Activated T-cell treated with anti-CD3 and anti-CD28 coated beads, Interleukin-2, amount 50 U/mL, for 48 hours (primary cell): ENCODE data around the gene PCCA.

Experiments
- DNase-seq, 2 experiments: peaks; one replicate each; pipeline ENCODE4 v3.0.0-alpha.2; 2020

PCCA gene

GRCh38 chr13:100532836-100533435 lies 444.0 kb downstream of the PCCA start:
- DNase-seq, result peak in 1 of 2 experiments; percentile 1

- no peak for DNase-seq
Observed at GRCh38 chr13:100533588-100534041, 444.7 kb downstream of the PCCA start.

GRCh38 chr13:100534147-100534843 lies 445.4 kb downstream of the PCCA start:
- no peak for DNase-seq

DNA sequence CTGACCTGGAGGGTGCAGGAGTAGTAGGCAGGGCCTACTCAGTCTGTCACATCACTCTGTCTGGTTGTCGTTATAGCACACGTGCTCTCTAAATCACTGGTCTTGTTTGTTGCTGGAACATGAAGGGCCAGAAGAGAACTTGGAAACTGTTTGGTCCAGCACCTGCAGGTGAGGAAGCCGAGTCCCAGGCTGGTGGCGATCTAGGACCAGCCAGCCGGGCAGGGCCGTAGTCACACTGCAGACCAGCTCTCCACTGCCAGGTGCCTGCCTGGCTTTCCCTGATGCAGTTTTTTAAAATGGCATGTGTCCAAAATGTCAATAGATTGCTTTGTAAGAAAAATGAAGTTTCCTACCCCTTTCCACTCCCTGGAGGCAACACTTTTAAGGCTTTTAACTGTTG lies 446.0 kb downstream of the PCCA start:
- no peak for DNase-seq

GRCh38 chr13:100535426-100536135 lies 446.7 kb downstream of the PCCA start:
- DNase-seq, result no peak

GRCh38 chr13:100536643-100537180 lies 447.8 kb downstream of the PCCA start:
- no peak for DNase-seq

- no peak for DNase-seq
Observed at GRCh38 chr13:100537486-100537885, 448.6 kb downstream of the PCCA start.

DNA sequence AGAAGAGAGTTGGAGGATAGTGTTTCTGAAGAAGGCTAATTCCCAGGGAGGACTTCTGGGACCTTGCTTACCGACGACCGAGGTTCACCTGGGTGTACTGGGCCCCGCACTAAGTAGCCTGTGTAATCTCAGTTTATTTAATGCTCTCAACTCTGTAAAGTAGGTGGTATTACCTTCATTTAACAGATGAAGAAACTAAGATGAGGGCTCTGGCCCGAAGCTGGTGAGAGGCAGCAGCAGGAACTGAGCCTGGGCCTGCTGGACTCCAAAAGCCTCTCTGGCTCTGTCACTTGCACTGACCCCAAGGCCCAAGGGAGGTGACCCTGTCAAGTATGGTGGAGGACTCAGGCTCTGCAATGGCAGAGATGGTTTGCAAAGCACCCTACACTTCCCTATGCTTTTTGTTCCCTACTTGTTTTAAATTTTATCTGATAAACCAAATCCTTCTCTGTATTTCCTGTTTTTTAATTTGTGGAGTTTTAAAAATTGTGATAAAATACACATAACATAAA lies 449.1 kb downstream of the PCCA start:
- DNase-seq, result no peak

DNA sequence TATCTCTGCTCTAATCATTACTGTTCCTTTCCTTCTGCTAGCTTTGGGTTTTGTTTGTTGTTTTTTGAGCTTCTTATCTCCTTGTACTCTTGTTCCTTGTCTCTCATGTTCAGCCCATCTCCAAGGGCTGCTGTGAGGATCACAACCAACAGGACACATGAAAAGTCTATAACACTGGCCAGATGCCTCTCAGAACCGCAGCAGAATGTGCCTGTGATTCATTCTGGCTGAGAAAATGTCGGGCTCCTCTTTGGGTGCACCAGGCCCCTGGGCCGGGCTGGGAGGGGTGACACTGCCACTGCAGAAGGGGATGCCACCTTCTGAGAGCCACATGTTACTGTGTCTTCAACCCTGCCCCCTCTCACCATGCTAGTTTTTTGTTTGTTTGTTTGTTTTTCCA lies 451.7 kb downstream of the PCCA start:
- DNase-seq, result no peak

DNA sequence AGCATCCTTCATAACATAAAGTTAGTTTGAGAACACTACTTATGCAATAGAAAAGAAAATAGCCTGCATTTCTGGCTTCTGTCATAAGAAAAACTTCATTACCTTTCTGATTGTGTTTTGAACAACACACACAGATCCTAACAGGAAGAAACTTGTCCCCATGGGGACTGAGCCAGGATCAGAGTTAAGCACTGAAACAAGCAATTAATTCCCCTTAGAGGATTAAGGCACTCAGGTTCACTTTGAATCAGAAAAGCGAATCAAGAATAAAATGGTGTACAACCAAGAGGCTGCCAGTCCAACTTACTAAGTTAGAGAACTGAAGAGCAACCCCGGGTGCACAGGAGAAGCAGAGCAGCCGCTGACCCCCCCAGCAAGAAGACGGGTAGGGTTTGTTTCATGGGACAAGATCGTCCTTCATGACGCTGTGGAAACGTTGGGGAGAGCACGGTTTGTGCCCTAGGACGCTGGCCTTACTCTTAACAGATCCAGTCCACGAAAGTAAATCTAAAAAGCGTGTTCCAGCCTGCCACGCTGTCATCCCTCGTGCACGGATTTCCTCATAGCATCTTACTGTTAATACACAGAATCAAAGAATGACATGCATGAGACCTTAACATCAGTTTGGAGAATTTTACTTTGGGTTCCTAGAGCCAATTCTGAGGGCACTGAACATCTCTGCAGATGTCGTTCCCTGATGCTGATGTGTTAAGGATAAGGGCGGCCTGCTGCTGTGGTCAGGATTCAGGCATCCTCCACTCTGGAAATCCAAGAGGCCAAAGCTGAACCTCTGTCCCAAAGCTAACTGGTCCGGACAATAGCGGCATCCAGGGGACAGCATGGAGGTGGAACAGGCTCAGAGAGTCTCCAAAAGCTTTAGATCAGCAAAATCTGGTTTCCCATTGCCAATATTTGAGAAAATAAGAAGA lies 453.3 kb downstream of the PCCA start:
- no peak for DNase-seq

- no peak for DNase-seq
Observed at GRCh38 chr13:100542826-100543156, 453.9 kb downstream of the PCCA start.

DNA sequence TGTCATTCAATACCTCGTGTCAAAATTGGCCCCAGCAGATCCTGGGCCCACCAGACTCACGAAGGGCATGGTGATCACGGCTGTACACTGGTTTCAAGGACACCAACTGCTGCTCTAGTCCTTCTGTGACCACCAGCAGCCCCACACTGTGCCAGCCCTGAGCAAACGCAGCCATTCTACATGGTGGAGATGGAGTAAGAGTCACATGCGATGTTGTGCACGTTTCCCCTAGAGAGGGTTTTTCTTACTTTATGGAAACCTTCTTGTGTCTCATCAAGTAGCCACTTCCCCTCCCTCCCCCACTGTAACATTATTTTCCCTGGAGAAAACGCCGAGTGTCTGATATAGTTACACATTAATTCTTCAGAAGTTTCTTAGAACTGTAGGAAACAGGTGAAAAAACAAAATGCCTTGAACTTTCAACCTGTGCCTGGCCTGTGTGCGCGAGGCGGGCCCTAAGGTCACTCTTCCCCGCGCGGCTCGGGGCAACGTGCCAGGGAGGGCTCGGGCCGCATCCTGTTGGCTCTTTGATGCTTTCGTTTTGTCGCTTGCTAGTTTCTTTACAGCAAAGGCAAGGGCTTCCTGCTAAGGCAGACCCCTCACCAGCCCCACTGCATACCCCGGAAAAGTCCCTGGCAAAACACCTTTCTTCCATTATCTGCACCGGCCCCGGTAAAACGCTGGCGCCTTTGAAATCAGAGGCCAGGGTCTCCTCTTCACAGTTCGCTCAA lies 455.1 kb downstream of the PCCA start:
- DNase-seq, result no peak

- DNase-seq, result no peak
Observed at GRCh38 chr13:100544866-100545683, 456.2 kb downstream of the PCCA start.

DNA sequence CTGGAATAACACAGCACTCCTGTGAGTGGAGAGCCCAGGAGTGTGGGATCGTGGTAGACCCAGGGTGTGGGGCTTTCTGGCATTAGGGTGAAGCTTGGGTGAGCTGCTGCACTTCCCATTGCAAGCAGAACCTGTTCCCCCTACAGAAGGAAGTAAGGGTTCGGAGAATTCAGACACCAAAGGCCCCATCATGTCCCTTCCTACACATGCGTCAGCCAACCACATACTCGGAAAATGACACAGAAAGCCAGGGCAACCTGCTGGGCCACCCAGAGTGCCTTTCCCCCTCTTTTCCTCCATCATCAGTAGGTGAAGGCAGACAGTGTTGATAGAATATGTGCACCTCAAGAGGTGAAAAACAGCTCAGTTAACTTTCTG lies 456.8 kb downstream of the PCCA start:
- DNase-seq, result no peak

GRCh38 chr13:100546713-100547405 lies 458.0 kb downstream of the PCCA start:
- no peak for DNase-seq

DNA sequence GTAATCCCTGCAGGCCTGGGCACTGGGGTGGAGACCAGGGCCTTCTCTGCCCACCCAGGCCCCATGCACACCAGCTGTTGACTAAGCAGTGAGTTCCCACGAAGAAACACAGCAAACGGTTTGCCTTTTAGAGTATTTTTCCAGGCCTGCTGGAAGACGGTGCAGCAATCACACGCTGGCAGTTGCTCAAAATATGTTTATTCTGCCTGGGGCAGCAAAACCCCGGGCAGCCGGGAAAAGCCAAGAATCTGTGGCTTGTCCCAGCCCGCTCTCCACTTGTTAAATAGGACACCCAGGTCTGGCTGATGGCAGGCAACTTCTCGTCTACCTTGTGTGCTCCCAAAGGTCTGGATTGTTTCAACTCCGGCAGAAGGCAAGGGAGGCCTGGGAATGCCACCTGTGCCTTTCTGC lies 458.9 kb downstream of the PCCA start:
- DNase-seq, result no peak

DNA sequence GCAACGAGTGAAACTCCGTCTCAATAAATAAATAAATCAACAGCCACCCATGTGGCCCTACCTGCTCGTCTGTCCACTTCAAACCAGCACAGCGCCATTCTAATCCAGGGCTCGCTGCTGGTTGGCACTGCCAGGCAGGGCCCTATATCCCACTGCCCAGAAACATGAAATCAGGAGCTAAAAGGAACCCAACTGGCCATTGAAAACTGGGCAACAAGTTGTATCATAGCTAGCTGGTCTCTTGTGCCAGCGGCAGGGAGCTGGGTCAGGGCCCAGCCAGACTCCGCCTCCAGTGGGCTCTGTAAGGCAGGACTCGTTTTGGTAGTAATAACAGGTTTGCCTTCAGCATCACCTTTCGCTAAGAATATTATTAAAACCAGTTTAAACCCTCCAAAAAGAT lies 460.4 kb downstream of the PCCA start:
- DNase-seq, result no peak

DNA sequence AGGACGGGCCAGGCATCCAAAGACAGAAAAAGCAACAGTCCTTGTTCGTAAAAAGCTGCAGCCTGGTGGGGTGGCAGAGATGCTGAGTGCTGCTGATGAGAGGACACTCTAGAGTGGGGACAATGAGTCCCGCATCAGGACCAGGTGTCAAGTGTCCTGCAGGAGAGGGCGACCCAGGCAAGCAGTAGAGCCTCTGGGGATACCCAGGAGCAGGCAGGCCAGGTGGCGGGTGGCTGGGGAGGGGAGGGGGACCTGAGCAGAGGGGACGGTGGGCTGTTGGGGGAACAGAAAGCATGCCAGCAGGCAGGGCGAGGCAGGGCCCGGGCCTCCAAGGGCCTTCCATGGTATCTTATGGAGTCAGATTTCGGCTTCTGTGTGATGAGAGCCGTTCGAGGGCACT lies 463.9 kb downstream of the PCCA start:
- no peak for DNase-seq

GRCh38 chr13:100559886-100560285 lies 471.0 kb downstream of the PCCA start:
- no peak for DNase-seq

DNA sequence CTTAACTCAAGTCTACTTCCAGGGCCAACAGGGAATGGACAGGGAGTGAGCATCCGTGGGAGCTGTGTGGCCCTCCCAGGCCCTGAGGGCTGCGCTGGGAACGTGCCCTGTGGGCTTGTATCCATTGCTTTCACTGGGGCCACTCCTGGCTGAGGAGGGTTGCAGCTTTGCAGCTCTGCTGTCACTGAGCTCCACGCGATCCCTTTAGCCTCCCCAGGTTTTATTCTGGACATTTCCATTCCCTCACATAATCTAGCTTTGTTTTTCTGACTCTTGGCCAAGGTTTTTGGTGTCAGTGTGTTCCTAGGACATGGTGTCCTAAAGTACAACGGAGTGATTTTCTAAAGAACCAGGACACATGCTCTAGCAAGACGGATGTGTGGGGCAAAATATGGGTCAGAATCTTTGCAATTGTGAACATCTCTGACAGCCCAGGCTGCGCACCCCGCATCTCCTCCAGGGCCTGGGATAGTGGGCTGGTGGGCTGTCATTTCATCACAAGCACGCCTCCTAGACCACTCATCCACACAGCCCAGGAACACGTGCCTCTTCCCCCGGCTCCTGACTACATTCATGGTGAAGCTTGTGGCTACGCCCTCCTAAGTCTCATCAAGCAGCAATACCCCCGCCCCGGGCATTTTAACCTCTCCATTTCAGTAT lies 471.7 kb downstream of the PCCA start:
- no peak for DNase-seq
